Loucy (cell line): Measurements from ENCODE around the gene CARD6.

ENCODE experiments used
- CTCF ChIP-seq: fragments of 200-600 bp; sonication (generic); conservative IDR thresholded peaks from 2 replicates; pipeline ENCODE4 v1.5.1; 2014; ENCODE audit warnings: mild to moderate bottlenecking, antibody characterized with exemption, low read length
- EZH2phosphoT487 ChIP-seq: fragments of 200-600 bp; IDR thresholded peaks from 2 replicates; pipeline ENCODE4 v1.6.1; 2018; ENCODE audit warnings: antibody characterized with exemption, mild to moderate bottlenecking, moderate library complexity, borderline replicate concordance

DNA sequence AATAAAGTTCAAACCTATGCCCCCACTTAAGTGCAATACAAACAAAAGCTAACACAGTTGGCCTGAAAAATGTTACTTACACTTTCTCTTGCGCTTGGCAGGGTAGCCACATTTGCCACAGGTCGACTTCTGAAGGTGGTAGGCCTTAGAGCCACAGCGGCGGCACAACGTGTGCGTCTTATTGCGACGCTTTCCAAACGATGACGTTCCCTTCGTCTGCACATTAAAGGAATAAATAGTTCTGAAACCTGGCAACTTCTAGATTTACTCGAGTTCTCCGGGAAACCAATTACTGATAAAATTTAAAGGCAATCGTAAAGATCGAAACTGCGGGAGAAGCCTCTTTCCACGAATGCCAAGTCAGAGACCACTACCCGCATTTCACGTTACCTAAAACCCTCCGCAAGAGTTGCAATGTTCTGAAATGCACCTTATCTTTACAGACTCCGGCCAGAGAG is 6.7 kb upstream of the CARD6 start:
- TF ChIP-seq CTCF, result no peak
- TF ChIP-seq EZH2phosphoT487, result no peak
